ENCODE measurements around the gene CTAGE1.
"Not testable (repeated sequence)": the region's sequence is repeated elsewhere in the genome, so short reads cannot be mapped to it uniquely, and the experiment has no call there.

Gene CTAGE1, protein sequence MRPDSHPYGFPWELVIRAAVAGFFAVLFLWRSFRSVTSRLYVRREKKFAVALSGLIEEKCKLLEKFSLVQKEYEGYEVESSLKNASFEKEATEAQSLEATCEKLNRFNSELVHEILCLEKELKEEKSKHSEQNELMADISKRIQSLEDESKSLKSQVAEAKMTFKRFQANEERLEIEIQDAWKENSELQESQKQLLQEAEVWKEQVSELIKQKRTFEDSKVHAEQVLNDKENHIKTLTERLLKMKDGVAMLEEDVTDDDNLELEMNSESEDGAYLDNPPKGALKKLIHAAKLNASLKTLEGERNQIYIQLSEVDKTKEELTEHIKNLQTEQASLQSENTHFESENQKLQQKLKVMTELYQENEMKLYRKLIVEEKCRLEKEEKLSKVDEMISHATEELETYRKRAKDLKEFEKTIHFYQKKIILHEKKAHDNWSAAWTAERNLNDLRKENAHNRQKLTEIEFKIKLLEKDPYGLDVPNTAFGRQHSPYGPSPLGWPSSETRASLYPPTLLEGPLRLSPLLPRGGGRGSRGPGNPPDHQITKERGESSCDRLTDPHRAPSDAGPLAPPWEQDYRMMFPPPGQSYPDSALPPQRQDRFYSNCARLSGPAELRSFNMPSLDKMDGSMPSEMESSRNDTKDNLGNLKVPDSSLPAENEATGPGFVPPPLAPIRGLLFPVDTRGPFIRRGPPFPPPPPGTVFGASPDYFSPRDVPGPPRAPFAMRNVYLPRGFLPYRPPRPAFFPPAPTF

DNA sequence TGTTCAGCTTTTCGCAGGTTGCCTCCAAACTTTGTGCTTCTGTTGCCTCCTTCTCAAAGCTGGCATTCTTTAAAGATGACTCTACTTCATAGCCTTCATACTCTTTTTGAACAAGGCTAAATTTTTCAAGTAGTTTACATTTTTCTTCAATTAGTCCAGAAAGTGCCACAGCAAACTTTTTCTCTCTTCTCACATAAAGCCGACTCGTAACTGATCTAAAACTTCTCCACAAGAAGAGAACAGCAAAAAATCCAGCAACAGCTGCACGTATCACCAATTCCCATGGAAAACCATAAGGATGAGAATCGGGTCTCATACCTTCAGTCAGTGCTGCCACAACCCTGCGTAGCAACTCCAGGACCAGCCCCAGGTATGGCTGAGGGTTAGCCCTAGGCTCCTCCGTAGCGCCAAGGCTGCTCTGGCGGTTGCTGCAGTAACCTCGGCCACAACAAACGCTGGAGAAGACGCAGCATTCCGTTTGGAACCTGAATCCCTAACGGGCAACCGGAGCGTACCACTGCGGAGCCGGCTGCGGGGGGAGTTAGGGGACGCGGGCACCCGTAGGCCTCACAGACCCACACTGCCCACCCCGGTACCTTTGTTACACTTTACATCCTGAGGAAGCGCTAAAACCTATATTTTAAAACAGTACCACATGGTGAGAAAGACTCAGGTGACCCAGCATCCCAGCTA lies at the start of gene CTAGE1:
CTAGE1 (minus strand) TSS at position 420 of the 693 bp plus-strand sequence; CDS start at position 316, 104 bp downstream.
- no peak for DNase-seq (ENCODE audit: low read depth)

DNA sequence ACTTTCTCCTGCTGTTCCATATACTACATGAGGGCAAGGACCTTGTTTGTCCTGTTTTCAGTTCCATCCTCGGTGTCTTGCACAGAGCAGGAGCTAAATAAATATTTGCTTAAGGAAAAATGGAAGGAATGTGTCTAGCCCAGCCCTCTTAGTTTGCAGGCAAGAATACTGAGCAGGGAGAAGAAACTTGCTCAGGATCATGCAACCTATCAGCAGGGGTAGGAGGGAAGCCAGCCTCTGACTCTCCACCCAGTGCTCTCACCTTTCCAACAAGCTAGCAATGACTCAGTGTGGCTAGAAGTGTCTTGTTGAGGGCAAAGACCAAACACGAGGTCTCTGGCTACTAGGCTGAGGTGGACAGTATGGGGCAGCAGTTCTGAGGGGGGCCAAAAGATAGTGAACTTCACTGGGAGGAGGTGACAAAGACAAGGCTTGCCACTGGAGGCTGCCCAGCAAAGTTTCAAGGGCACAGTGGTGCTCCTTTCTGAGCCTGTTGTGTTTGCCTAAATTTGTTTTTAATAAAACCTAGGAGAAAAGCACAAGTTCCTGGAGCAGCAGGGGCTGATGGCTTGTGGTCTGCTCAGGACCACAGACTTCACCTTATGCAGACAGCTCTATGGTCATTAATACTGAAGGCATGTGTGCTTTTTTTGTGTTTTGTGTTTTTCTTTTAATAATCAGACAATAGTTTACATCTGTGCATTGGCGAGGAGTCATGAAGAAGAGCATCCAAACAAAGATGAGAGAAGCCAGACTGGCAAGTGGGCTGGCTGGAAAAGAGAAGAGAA lies 49.1 kb upstream of the CTAGE1 start:
- no peak for DNase-seq (ENCODE audit: low read depth)

GRCh38 chr18:22465859-22466457 lies 48.2 kb upstream of the CTAGE1 start:
- DNase-seq (ENCODE audit: low read depth): no peak

DNA sequence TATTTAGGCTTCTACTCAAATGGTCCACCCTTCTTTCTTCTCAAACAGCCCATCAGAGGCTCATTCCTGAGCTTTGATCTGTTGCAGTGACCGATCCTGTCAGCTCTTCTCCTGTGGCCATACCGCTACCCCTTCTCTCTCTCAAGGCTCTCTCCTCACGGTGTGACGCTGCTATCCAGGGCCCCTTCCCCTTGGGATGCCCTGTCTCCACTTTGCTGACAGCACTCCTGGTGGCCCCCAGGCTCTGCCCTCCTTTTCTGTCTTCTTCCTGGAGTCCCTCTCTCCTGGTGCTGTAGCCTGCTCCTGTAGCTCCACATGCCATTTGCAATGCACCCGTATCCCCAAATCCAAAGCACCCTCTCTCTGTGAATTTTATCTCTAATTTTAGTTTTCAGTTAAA lies 45.4 kb upstream of the CTAGE1 start:
- no peak for DNase-seq (ENCODE audit: low read depth)

DNA sequence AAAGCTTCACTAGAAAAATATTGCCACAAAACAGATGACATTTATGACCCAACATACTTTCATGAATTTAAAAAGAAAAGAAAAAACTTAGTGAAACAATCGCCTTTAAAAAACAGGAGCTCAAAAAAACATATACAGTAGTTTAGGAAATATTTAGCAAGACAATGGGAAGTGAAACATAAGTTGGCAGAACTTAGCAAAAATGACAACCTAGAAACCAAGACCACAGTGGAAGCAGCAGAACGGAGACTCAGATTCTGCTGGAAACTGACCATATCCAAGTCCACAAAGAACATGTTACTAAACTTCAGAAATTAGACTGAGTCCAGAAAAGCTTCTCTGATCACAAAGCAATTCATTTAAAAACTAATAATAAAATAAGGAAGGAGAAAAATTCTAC lies 41.8 kb upstream of the CTAGE1 start:
- no peak for DNase-seq (ENCODE audit: low read depth)

GRCh38 chr18:22457524-22457923 lies 39.8 kb upstream of the CTAGE1 start:
- DNase-seq (ENCODE audit: low read depth): no peak

DNA sequence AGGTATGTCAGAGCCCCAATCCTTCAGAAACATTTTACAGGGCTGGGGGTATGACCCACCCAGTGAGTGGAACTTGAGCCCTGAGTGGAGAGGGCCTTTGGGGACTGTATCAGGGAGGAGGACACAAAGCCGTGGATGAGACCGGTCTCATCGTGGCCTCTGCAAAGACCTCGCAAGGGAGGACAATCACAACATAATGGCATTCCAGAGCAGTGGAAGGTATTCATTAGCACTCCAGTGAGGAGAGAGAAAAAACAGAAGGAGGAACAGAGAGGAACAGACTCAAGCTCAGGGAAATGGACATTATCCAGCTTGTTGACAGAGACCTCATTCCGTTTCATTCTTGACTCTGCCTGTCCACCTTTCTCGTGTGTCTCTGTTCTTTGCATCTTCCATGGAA lies 38.8 kb upstream of the CTAGE1 start:
- DNase-seq (ENCODE audit: low read depth): no peak

DNA sequence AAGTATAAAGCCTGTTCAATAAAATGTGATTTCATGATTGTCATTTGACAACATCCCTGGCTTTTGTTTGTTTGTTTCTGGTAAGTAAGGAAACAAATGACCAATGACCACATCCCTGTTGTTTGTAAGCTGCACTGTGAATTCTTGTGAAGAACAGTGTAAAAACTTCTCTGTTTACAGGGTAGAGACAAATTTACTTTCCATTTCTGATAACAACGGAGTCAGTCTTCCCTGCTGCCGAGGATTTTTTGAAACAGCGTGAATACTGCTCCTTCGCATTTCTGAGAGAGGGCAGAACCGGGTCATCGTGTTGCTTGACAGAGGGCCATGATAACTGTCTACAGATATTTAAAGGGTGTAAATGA lies 38.4 kb upstream of the CTAGE1 start:
- no peak for DNase-seq (ENCODE audit: low read depth)

DNA sequence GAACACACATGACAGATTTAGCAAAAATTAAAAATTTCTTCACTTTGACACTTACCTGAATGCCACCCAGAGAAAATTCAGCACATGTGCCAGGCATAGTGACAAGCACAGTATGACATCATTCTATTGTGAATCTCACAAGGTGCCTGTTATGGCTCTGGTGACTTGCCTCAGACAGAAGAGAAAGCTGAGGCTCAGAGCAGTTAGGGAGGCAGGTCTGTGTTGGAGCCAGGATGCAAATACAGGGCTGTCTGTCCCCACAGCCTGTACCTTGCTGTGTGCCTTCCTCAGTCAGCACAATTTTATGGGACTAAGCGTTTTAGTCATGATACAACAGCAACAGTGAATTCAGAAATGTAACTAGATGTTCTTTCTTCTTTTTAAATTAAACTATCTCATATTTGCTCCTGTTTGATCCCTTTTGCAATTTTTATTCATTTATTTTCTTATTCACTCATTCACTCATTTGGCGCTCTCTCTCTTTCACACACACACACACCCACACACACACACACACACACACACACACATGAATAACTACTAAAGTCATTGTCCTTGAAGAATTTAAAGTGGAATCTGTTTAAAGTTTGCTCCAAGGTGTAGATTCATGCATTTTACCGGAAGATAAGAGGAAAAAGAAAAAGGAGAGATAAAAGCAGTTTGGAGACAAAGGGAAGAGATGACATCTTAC lies 37.9 kb upstream of the CTAGE1 start:
- DNase-seq (ENCODE audit: low read depth): no peak

DNA sequence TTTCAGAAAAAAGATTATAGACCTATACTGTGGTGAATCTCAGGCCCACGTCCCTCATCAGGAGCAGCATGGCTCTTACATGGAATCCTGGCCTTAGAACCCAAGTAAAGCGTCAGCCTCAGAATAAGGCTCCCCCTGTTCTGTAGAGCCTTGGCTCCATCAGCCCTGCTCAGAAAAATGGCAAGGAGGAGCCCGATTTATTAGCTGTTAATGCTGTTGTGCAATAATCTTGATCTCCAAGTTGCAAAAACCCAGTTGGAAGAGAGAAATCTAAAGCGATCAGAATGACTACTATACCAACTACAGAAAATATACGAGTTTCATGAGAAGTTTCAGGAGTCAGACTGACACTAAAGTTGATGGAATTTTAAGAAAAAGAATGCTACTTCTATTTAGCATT lies 35.6 kb upstream of the CTAGE1 start:
- DNase-seq (ENCODE audit: low read depth): no peak

GRCh38 chr18:22452226-22452668 lies 34.5 kb upstream of the CTAGE1 start:
- DNase-seq (ENCODE audit: low read depth): no peak

GRCh38 chr18:22451796-22452195 lies 34.1 kb upstream of the CTAGE1 start:
- no peak for DNase-seq (ENCODE audit: low read depth)

DNA sequence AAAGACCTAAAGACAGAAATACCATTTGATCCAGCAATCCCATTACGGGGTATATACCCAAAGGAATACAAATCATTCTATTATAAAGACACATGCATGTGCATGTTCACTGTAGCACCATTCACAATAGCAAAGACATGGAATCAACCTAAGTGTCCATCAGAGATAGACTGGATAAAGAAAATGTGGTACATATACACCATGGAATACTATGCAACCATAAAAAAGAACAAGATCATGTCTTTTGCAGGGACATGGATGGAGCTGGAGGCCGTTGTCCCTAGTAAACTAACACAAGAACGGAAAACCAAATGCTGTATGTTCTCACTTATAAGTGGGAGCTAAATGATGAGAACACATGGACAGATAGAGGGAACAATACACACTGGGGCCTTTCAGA lies 33.1 kb upstream of the CTAGE1 start:
- not testable (repeated sequence) for DNase-seq (ENCODE audit: low read depth)

- not testable (repeated sequence) for DNase-seq (ENCODE audit: low read depth)
Measured at GRCh38 chr18:22450318-22450717, 32.6 kb upstream of the CTAGE1 start.

DNA sequence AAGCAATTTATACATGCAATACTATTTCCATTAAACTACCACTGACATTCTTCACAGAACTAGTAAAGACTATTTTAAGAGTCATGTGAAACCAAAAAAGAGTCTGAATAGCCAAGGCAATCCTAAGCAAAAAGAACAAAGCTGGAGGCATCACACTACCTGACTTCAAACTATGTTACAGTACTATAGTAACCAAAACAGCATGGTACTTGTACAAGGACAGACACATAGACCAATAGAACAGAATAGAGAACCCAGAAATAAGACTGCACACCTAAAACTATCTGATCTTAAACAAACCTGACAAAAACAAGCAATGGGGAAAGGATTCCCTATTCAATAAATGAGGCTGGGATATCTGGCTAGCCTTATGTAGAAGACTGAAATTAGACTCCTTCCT lies 32.0 kb upstream of the CTAGE1 start:
- DNase-seq (ENCODE audit: low read depth): not testable (repeated sequence)

DNA sequence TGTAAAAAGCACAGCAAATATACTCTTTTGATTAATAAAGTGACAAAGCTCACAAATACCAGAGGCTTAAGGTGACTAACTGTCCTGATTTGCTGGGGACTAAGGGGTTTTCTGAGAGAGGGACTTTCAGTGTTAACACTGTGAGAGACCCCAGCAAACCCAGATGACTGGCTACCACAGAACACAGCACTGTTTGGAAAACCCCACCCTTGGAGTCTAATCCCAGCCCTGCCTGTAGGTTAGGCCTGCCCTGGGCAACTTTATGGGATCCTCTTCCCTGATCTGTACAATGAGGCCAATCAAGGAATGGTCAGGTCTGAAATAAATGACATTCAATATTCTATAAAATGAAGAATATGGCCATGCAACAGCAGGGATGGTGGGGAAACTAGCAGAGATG lies 30.5 kb upstream of the CTAGE1 start:
- no peak for DNase-seq (ENCODE audit: low read depth)

DNA sequence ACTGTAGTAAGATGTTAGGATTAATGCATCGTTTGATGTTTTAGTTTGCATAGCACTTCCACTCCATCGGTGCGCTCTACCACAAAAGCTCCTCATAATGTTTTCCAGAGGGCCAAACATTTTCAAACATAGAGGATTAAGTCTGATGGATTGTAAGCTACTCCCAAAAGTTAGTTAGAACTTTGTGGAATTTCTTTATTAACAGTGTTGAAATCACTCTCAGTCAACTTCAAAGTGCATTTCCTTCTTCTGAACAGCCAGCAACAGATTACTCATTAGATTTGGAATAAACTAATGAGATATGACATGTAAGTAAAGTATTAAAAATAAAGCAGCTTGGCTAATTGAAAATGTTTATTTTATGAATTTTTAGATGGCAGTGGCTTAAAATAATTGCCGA lies 30.1 kb upstream of the CTAGE1 start:
- DNase-seq (ENCODE audit: low read depth): no peak

- DNase-seq (ENCODE audit: low read depth): no peak
Measured at GRCh38 chr18:22446911-22447310, 29.2 kb upstream of the CTAGE1 start.

DNA sequence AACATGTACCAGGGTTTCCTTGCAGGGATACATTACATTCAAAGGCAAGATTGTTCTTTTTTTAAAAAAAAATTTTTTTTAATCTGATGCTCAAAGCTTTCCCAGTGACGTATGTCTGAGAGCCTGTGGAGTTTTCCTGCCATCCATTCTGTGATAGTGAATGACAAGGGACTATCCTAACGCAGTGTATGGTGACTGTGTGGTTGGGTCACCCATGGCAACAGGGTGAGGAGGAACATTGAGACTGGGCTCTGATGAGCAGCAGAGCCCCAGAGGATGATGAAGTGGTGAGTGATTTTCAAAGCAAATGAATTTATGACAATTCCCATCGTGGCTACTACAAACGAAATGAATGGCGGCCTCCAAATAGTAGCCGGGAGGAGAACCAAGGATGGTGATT lies 28.6 kb upstream of the CTAGE1 start:
- DNase-seq (ENCODE audit: low read depth): no peak

DNA sequence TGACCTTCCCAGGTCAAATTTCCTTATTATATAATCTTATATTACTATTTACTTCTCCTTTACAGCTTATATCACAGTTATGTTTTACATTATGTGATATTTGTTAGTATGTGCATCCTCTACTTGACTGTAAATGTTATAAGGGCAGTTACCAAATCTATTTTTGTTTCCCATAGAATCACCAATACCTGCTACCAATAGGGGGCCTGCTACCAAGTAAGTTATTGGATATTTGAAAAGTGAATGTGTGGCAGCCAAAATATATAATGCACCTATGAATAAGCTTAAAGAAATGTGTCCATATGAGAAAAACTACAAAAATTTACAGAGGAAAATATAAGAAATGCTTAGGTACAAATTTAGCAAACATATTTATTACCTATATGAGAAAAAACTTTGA lies 23.9 kb upstream of the CTAGE1 start:
- DNase-seq (ENCODE audit: low read depth): no peak

DNA sequence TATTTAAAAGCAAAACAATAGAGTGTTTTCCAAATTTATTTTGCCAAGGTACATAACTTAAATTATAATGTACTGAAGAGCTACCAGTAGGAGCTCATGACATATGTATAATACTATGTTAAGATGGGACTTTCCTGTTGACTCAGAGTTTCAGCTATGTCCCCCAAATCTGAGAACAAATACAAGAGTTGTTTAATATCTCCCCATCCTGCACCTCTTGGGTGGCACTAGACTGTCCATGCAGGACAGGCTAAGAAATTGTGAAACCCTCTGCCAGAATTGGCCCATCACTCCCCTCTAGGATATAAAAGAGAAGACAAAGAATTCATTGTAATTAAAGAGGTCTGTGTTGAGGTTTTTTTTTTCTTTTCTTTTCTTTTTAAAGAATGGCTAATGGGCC lies 21.7 kb upstream of the CTAGE1 start:
- no peak for DNase-seq (ENCODE audit: low read depth)
